Gastroesophageal sphincter (tissue), 3 donors: ENCODE data around the gene GMNN.

Experiments used
- POLR2A ChIP-seq, 2 donors: fragments of 450-650 bp; IDR thresholded peaks; one replicate each; pipeline ENCODE4 v1.6.1; 2017; ENCODE audit warnings: antibody characterized with exemption in 2 of 2, mild to moderate bottlenecking in 2 of 2, moderate library complexity in 1 of 2
- POLR2AphosphoS5 ChIP-seq: sonication (generic); formaldehyde crosslinking; IDR thresholded peaks from one replicate; pipeline ENCODE4 v1.6.1; 2017; ENCODE audit warnings: antibody characterized with exemption
- TF ChIP-seq, protein P1 (sequence below), 4 experiments: fragments of 200-600 bp in 2 of 4; fragments of 450-650 bp in 2 of 4; sonication (generic) in 1 of 4; IDR thresholded peaks; one replicate each; pipeline ENCODE4 v1.5.1; 2017 to 2019; ENCODE audit warnings: antibody characterized with exemption in 4 of 4, mild to moderate bottlenecking in 2 of 4, moderate library complexity in 2 of 4

DNA sequence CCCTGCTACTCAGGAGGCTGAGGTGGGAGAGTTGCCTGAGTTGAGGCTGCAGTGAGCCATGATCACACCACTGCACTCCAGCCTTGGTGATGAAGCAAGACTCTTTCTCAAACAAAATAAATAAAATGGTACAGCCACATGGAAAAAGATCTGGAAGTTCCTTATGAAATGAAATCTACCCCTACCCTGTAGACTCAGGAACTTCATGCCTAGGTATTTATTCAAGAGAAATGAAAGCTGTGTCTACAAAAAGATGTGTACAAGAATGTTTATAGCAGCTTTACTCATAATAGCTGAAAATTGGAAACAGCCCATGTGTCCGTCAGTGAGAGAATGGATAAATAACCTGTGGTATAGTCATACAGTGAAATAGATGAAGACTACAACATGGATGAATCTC, 40.6 kb upstream of the GMNN start:
- TF ChIP-seq, protein P1, sequence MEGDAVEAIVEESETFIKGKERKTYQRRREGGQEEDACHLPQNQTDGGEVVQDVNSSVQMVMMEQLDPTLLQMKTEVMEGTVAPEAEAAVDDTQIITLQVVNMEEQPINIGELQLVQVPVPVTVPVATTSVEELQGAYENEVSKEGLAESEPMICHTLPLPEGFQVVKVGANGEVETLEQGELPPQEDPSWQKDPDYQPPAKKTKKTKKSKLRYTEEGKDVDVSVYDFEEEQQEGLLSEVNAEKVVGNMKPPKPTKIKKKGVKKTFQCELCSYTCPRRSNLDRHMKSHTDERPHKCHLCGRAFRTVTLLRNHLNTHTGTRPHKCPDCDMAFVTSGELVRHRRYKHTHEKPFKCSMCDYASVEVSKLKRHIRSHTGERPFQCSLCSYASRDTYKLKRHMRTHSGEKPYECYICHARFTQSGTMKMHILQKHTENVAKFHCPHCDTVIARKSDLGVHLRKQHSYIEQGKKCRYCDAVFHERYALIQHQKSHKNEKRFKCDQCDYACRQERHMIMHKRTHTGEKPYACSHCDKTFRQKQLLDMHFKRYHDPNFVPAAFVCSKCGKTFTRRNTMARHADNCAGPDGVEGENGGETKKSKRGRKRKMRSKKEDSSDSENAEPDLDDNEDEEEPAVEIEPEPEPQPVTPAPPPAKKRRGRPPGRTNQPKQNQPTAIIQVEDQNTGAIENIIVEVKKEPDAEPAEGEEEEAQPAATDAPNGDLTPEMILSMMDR (IDR thresholded peaks at IDR 0.05): no peak
- TF ChIP-seq POLR2A (IDR thresholded peaks at IDR 0.05) (no peak), POLR2AphosphoS5 (no peak)
